ENCODE results near the gene KLC3. TPM values are rescaled to one million over a fixed set of nuclear protein-coding genes. Genes with fewer than 3 reads are reported as not detected.

The KLC3 gene
- total and polyA plus RNA-seq, 2 donors = 0.05 to 0.16 TPM

- no peaks in the 10 kb centered on the region for H3K36me3 ChIP-seq (ENCODE audit: insufficient read depth)
- H3K4me3 ChIP-seq (ENCODE audit: low read depth, low read length) = no peak overlapping the region
- no peaks in the 10 kb centered on the region for H3K4me1 ChIP-seq (ENCODE audit: insufficient read depth)
- WGBS = 10% methylated on average over 75 of the region's 75 CpGs
- no peak for DNase-seq (ENCODE audit: extremely low spot score)
- no peak overlapping the region for H3K27ac ChIP-seq (ENCODE audit: low read depth)
Measured at GRCh38 chr19:45385392-45386221, 45.1 kb downstream of the KLC3 start.

GRCh38 chr19:45391346-45391745 is 50.8 kb downstream of the KLC3 start:
- no peak overlapping the region for H3K4me3 ChIP-seq (ENCODE audit: low read depth, low read length)
- 81% methylated on average over 3 of the region's 3 CpGs for WGBS
- H3K36me3 ChIP-seq (ENCODE audit: insufficient read depth) = no peaks in the 10 kb centered on the region
- DNase-seq (ENCODE audit: extremely low spot score) = no peak
- no peak overlapping the region for H3K27ac ChIP-seq (ENCODE audit: low read depth)
- H3K4me1 ChIP-seq (ENCODE audit: insufficient read depth) = no peaks in the 10 kb centered on the region

DNA sequence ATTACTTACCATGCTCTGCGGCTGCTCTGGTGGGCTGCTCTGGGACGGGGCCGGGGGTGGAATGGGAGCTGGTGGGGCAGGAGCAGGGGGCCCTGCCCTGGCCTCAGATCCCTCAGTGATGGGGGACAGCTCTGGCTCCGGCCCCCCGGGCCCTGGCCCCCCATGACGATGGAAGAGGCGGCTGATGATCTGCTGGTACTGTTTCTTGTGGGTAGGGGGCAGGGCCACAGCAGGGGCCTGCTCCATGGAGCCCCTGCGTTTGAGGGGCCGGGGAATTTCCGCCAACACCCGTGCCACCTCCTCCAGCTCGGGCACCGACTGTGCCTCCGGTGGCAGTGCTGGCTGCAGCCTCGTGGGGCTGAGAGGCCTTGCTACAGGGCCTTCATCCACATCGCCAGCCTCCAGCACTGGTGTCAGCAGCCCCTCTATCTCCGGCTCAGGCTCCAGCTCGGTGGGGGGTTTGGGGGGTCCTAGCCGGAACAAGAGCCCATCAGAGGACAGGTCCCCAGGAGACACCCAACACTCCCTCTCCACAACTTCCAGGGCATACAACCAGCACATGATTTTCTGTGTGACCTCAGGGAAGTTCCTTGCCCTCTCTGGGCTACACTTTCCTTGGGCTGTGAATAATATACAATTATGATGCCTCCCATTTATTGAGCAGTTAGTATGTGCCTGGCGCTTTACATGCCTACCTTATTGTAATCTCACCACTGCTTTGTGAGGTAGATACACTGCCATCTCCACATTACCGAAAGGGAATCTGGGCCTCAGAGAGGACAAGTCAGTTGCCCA is 51.5 kb downstream of the KLC3 start:
- Histone ChIP-seq H3K36me3 (ENCODE audit: insufficient read depth) (no peaks in the 10 kb centered on the region), H3K4me1 (ENCODE audit: insufficient read depth) (no peaks in the 10 kb centered on the region), H3K27ac (ENCODE audit: low read depth) (no peak overlapping the region), H3K4me3 (ENCODE audit: low read depth, low read length) (no peak overlapping the region)
- WGBS = 92% methylated on average over 21 of the region's 21 CpGs
- no peak for DNase-seq (ENCODE audit: extremely low spot score)

DNA sequence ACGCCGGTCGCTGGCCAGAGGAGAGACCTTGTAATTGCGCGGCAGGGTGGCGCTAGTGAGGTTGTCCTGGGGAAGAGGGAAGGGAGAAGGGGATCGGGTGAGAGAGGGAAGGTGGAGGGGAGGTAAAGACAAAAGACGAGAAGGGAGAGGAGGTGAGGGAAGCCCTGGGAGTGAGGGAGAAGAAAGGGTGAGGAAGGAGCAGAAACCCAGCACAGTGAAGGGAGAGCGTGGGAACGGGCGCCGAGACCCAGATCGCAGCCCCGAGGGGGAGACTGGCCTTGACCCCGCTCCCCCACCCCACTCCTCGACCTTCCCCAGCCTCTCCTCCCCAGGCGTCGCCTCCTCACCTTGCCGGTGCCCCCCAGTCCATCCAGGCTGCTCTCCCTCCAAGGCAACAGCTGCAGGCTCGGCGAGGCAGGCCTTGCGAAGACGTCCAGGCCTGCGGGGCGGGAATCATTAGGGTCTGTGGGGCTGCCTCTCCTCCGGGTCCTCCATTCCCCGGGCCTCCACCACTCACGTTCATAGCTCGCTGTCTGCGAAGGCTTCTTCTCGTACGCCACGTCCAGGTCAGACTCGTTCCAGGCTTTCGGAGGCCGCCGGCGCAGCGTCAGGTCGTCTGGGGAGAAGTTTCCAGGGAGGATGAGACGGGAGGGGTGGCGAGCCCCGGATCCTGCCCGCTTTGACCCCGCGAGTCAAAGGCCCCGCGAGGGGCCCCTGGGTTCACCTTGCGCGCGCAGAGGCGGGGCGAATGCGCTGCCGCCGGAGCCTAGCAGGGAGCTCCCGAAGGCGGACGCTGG is 55.5 kb downstream of the KLC3 start:
- WGBS = 50% methylated on average over 59 of the region's 59 CpGs

DNA sequence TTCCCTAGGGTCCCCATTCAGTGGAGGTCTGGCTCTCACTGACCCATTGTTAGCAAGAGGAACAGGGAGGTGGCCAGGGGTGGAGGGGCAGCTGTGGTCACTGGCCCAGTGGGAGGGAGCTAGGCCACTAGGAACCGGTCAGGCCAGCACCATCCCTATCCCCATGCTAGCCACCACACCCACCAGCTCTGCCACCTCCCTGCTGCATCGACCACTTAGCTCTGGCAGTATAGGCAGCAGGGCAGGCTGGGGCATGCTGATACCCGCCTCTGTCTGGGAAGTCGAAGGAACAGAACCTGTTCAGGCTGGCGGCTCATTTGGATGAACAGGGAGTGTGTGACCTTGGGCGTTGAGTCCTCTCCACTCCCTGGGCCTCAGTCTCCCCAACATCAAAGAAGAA is 59.6 kb downstream of the KLC3 start:
- 81% methylated on average over 6 of the region's 6 CpGs for WGBS

More for the DNA sequence above, 55.5 kb downstream of the KLC3 start:
- Histone ChIP-seq H3K36me3 (ENCODE audit: insufficient read depth) (no peaks in the 10 kb centered on the region), H3K27ac (ENCODE audit: low read depth) (no peak overlapping the region), H3K4me3 (ENCODE audit: low read depth, low read length) (no peak overlapping the region), H3K4me1 (ENCODE audit: insufficient read depth) (no peaks in the 10 kb centered on the region)
- no peak for DNase-seq (ENCODE audit: extremely low spot score)

More for the DNA sequence above, 59.6 kb downstream of the KLC3 start:
- no peaks in the 10 kb centered on the region for H3K4me1 ChIP-seq (ENCODE audit: insufficient read depth)
- H3K27ac ChIP-seq (ENCODE audit: low read depth) = no peak overlapping the region
- no peak overlapping the region for H3K4me3 ChIP-seq (ENCODE audit: low read depth, low read length)
- no peaks in the 10 kb centered on the region for H3K36me3 ChIP-seq (ENCODE audit: insufficient read depth)
- no peak for DNase-seq (ENCODE audit: extremely low spot score)

Other genes with a start within 250 kb of the KLC3 start
- 16.8 TPM for gene PPP1R37, start 247.6 kb upstream of the KLC3 start, total RNA-seq
- 31.6 TPM for gene PPP1R37, start 247.6 kb upstream of the KLC3 start, polyA plus RNA-seq
- 0.58 TPM for gene NKPD1, start 179.8 kb upstream of the KLC3 start, total RNA-seq
- 0.37 TPM for gene NKPD1, start 179.8 kb upstream of the KLC3 start, polyA plus RNA-seq
- gene TRAPPC6A, start 162.5 kb upstream of the KLC3 start, total RNA-seq = 7.1 TPM
- 46.1 TPM for gene TRAPPC6A, start 162.5 kb upstream of the KLC3 start, polyA plus RNA-seq
- gene BLOC1S3, start 162.0 kb upstream of the KLC3 start, total RNA-seq = 3.9 TPM
- 9.3 TPM for gene BLOC1S3, start 162.0 kb upstream of the KLC3 start, polyA plus RNA-seq
- 3.4 TPM for gene EXOC3L2, start 95.3 kb upstream of the KLC3 start, total RNA-seq
- 6.9 TPM for gene EXOC3L2, start 95.3 kb upstream of the KLC3 start, polyA plus RNA-seq
- gene MARK4, start 89.5 kb upstream of the KLC3 start, total RNA-seq = 14.8 TPM
- 34.4 TPM for gene MARK4, start 89.5 kb upstream of the KLC3 start, polyA plus RNA-seq
- gene CKM, start 17.9 kb upstream of the KLC3 start, total RNA-seq = 39.0 TPM
- 1.1 TPM for gene CKM, start 17.9 kb upstream of the KLC3 start, polyA plus RNA-seq
- gene ERCC2, start 29.8 kb downstream of the KLC3 start, total RNA-seq = 8.6 TPM
- 17.5 TPM for gene ERCC2, start 29.8 kb downstream of the KLC3 start, polyA plus RNA-seq
- gene PPP1R13L, start 64.3 kb downstream of the KLC3 start, total RNA-seq = 7.7 TPM
- gene PPP1R13L, start 64.3 kb downstream of the KLC3 start, polyA plus RNA-seq = 28.1 TPM
- 1.8 TPM for gene POLR1G, start 65.9 kb downstream of the KLC3 start, total RNA-seq
- gene POLR1G, start 65.9 kb downstream of the KLC3 start, polyA plus RNA-seq = 5.0 TPM
- gene ERCC1, start 83.2 kb downstream of the KLC3 start, total RNA-seq = 64.0 TPM
- gene ERCC1, start 83.2 kb downstream of the KLC3 start, polyA plus RNA-seq = 50.3 TPM
- gene FOSB, start 127.2 kb downstream of the KLC3 start, total RNA-seq = 10.4 TPM
- 128 TPM for gene FOSB, start 127.2 kb downstream of the KLC3 start, polyA plus RNA-seq
- gene RTN2, start 156.3 kb downstream of the KLC3 start, total RNA-seq = 6.0 TPM
- 34.9 TPM for gene RTN2, start 156.3 kb downstream of the KLC3 start, polyA plus RNA-seq
- gene PPM1N, start 157.7 kb downstream of the KLC3 start, total RNA-seq = 0.53 TPM
- gene PPM1N, start 157.7 kb downstream of the KLC3 start, polyA plus RNA-seq = 5.3 TPM
- 42.6 TPM for gene VASP, start 166.7 kb downstream of the KLC3 start, total RNA-seq
- 174 TPM for gene VASP, start 166.7 kb downstream of the KLC3 start, polyA plus RNA-seq
- 3.4 TPM for gene OPA3, start 244.1 kb downstream of the KLC3 start, total RNA-seq
- 10.2 TPM for gene OPA3, start 244.1 kb downstream of the KLC3 start, polyA plus RNA-seq